Tibial artery (tissue), 4 donors: Measurements from ENCODE around the gene SETBP1.
A peak's percentile ranks its signal among the peaks of the same experiment; 100 is the strongest.

Experiments
- DNase-seq, 2 donors: peaks; one replicate each; pipeline ENCODE4 v3.0.0-alpha.2; 2019
- H3K27ac ChIP-seq, 2 donors: fragments of 200-600 bp; sonication (generic) in 1 of 2; 1 replicate in 1 of 2; 2 replicates in 1 of 2; pipeline ENCODE4 v1.5.1; 2018 to 2019; ENCODE audit warnings: mild to moderate bottlenecking in 1 of 2
- H3K27me3 ChIP-seq, 2 donors: fragments of 200-600 bp; sonication (generic) in 1 of 2; one replicate each; pipeline versions ENCODE4 v1.5.1 to v1.6.0; 2016 to 2019
- H3K36me3 ChIP-seq, 3 donors: fragments of 200-600 bp; sonication (generic) in 2 of 3; one replicate each; pipeline ENCODE4 v1.5.1; 2016 to 2019; ENCODE audit warnings: mild to moderate bottlenecking in 2 of 3
- H3K4me1 ChIP-seq, 4 donors: fragments of 200-600 bp; sonication (generic) in 2 of 4; 1 replicate in 3 of 4; 2 replicates in 1 of 4; pipeline ENCODE4 v1.5.1; 2016 to 2019
- H3K4me3 ChIP-seq, 2 donors: fragments of 200-600 bp; sonication (generic) in 1 of 2; 1 replicate in 1 of 2; 2 replicates in 1 of 2; pipeline ENCODE4 v1.5.1; 2018 to 2019; ENCODE audit warnings: mild to moderate bottlenecking in 2 of 2
- H3K9me3 ChIP-seq, 3 donors: fragments of 200-600 bp; sonication (generic) in 1 of 3; one replicate each; pipeline ENCODE4 v1.5.1; 2016 to 2019
- CTCF ChIP-seq, 2 experiments: fragments of 200-600 bp in 1 of 2; fragments of 450-650 bp in 1 of 2; IDR thresholded peaks; one replicate each; pipeline ENCODE4 v1.5.1; 2017 to 2019; ENCODE audit warnings: antibody characterized with exemption in 2 of 2, mild to moderate bottlenecking in 1 of 2, moderate library complexity in 1 of 2
- intact Hi-C: fragments of 100-400 bp; cut with DNase I; formaldehyde crosslinking; loops from one replicate; pipeline ENCODE4 v1.15.0; 2023; ENCODE audit warnings: low total_unique reads

The SETBP1 gene

GRCh38 chr18:44747157-44747556 is 66.5 kb downstream of the SETBP1 start:
- peak overlapping the region in 1 of 2 donors; percentile 14 for H3K27ac ChIP-seq
- H3K9me3 ChIP-seq: no peaks in the 10 kb centered on the region
- intact Hi-C loops: no loop called here
- no peak for DNase-seq
- no peak overlapping the region for H3K4me3 ChIP-seq
- no peak for TF ChIP-seq CTCF (IDR thresholded peaks at IDR 0.05)
- no peaks in the 10 kb centered on the region for H3K27me3 ChIP-seq
- peaks cover 0 to 52% (median 28%) of the 10 kb centered on the region in 4 donors for H3K4me1 ChIP-seq
- no peaks in the 10 kb centered on the region for H3K36me3 ChIP-seq

GRCh38 chr18:44748582-44748981 is 67.9 kb downstream of the SETBP1 start:
- Histone ChIP-seq H3K27ac (no peak overlapping the region), H3K36me3 (no peaks in the 10 kb centered on the region), H3K9me3 (no peaks in the 10 kb centered on the region), H3K4me1 (peaks cover 0 to 48% (median 16%) of the 10 kb centered on the region in 4 donors), H3K27me3 (no peaks in the 10 kb centered on the region), H3K4me3 (no peak overlapping the region)
- TF ChIP-seq CTCF (IDR thresholded peaks at IDR 0.05): no peak
- DNase-seq: no peak
- intact Hi-C loops: no loop called here

GRCh38 chr18:44750774-44751173 is 70.1 kb downstream of the SETBP1 start:
- intact Hi-C loops: no loop called here
- no peak for TF ChIP-seq CTCF (IDR thresholded peaks at IDR 0.05)
- Histone ChIP-seq H3K36me3 (no peaks in the 10 kb centered on the region), H3K9me3 (no peaks in the 10 kb centered on the region), H3K4me1 (peaks cover 0 to 26% (median 6%) of the 10 kb centered on the region in 4 donors), H3K4me3 (no peak overlapping the region), H3K27me3 (no peaks in the 10 kb centered on the region), H3K27ac (no peak overlapping the region)
- DNase-seq: no peak

GRCh38 chr18:44754567-44754966 is 73.9 kb downstream of the SETBP1 start:
- no peak for DNase-seq

GRCh38 chr18:44758861-44759631 is 78.4 kb downstream of the SETBP1 start:
- Histone ChIP-seq H3K9me3 (no peaks in the 10 kb centered on the region), H3K4me3 (no peak overlapping the region), H3K4me1 (peaks cover 0 to 41% (median 12%) of the 10 kb centered on the region in 4 donors), H3K27ac (no peak overlapping the region), H3K27me3 (no peaks in the 10 kb centered on the region), H3K36me3 (no peaks in the 10 kb centered on the region)
- TF ChIP-seq CTCF (IDR thresholded peaks at IDR 0.05): no peak
- no peak for DNase-seq
- intact Hi-C loops: no loop called here

More at GRCh38 chr18:44754567-44754966, 73.9 kb downstream of the SETBP1 start:
- H3K27ac ChIP-seq: no peak overlapping the region
- H3K27me3 ChIP-seq: no peaks in the 10 kb centered on the region
- no peak overlapping the region for H3K4me3 ChIP-seq
- no peaks in the 10 kb centered on the region for H3K9me3 ChIP-seq
- peaks cover 0 to 19% (median 0%) of the 10 kb centered on the region in 4 donors for H3K4me1 ChIP-seq
- no peak for TF ChIP-seq CTCF (IDR thresholded peaks at IDR 0.05)
- intact Hi-C loops: no loop called here
- H3K36me3 ChIP-seq: no peaks in the 10 kb centered on the region
